ENCODE results near the gene SLCO2A1.

SLCO2A1 gene

GRCh38 chr3:133987136-133987535 lies 42.6 kb downstream of the SLCO2A1 start:
- H3K27ac ChIP-seq: no peak overlapping the region
- TF ChIP-seq, protein P1, sequence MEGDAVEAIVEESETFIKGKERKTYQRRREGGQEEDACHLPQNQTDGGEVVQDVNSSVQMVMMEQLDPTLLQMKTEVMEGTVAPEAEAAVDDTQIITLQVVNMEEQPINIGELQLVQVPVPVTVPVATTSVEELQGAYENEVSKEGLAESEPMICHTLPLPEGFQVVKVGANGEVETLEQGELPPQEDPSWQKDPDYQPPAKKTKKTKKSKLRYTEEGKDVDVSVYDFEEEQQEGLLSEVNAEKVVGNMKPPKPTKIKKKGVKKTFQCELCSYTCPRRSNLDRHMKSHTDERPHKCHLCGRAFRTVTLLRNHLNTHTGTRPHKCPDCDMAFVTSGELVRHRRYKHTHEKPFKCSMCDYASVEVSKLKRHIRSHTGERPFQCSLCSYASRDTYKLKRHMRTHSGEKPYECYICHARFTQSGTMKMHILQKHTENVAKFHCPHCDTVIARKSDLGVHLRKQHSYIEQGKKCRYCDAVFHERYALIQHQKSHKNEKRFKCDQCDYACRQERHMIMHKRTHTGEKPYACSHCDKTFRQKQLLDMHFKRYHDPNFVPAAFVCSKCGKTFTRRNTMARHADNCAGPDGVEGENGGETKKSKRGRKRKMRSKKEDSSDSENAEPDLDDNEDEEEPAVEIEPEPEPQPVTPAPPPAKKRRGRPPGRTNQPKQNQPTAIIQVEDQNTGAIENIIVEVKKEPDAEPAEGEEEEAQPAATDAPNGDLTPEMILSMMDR (IDR thresholded peaks at IDR 0.05): no peak
- TF ChIP-seq ZFX (IDR thresholded peaks at IDR 0.05; ENCODE audit: borderline replicate concordance): no peak

GRCh38 chr3:133986311-133986710 lies 43.4 kb downstream of the SLCO2A1 start:
- peak overlapping the region; percentile 18 for H3K27ac ChIP-seq
- TF ChIP-seq ZFX (IDR thresholded peaks at IDR 0.05; ENCODE audit: borderline replicate concordance): no peak
- TF ChIP-seq, protein P1 (IDR thresholded peaks at IDR 0.05): no peak

- TF ChIP-seq, protein P1 (IDR thresholded peaks at IDR 0.05): no peak
- TF ChIP-seq ZFX (IDR thresholded peaks at IDR 0.05; ENCODE audit: borderline replicate concordance): no peak
- no peak overlapping the region for H3K27ac ChIP-seq
Measured at GRCh38 chr3:133984975-133985374, 44.8 kb downstream of the SLCO2A1 start.

DNA sequence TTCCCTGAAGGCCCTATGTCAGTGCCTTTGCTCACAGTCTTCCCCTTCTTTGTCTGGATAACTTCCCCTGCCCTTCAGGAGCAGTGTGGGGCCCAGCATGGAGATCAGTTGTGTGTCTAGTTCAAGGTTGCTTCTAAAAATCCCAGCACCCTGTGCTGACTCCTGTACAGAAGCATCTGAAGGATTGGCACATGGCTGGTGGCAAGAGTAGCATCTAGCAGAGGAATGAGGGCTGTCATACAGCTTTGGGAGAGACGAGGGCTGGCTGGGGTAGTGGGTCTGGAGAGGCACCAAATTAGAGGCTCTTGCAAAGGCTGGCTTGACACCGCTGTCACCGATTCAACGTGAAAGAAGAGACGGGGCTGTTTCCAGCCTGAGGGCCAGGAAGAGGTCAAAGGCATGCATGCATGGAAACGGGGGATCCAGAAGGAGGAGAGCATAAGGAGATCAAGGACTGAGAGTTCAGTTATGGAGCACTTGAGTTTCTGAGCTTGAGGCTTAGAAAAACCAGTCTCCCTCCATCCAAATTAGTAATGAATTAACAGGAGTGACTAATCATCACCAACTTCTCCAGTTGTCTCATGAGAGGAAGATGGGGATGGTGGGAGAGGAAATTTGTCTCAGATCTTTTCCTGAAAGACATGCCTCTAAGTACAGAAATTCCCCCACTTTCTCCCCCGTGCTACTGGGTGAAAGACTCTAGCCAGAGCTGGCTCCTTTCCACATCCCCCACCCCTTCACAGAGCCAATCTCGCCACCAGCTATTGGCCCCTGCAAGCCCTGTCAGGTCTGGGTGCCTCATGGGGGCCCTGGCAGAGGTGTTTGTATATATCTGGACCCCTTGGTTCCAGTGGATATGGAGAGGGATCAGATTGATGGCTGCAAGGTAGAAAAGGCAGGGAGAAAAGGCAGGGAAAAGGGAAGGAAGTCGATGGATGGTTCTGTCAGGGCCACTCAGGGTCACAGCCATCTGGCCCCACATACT lies 45.9 kb downstream of the SLCO2A1 start:
- no peak overlapping the region for H3K27ac ChIP-seq
- TF ChIP-seq, protein P1 (IDR thresholded peaks at IDR 0.05): no peak
- no peak for TF ChIP-seq ZFX (IDR thresholded peaks at IDR 0.05; ENCODE audit: borderline replicate concordance)

GRCh38 chr3:133983126-133983525 lies 46.6 kb downstream of the SLCO2A1 start:
- no peak overlapping the region for H3K27ac ChIP-seq
- no peak for TF ChIP-seq ZFX (IDR thresholded peaks at IDR 0.05; ENCODE audit: borderline replicate concordance)
- TF ChIP-seq, protein P1 (IDR thresholded peaks at IDR 0.05): no peak

DNA sequence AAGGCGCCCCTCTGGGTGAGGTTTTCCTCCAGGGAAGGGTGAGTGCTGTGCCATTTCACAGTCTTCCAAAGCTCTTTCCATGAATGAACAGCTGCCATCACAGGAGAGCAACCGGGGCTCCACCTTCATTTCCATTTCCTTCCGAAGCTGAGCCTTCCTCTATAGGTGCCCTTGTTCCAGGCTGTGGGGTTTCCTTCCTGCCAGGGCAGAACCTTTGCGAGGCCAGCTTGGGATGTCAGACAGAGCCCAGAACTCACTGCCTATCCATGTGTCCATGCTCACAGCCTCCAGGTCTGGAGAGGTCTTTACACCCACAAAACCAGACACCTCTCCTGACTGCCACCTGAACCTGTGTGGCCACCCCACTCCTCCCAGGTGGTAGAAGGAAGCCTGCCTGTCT lies 49.2 kb downstream of the SLCO2A1 start:
- TF ChIP-seq, protein P1 (IDR thresholded peaks at IDR 0.05): no peak
- no peak for TF ChIP-seq ZFX (IDR thresholded peaks at IDR 0.05; ENCODE audit: borderline replicate concordance)
- H3K27ac ChIP-seq: no peak overlapping the region

GRCh38 chr3:133980035-133980434 lies 49.7 kb downstream of the SLCO2A1 start:
- no peak overlapping the region for H3K27ac ChIP-seq
- TF ChIP-seq, protein P1 (IDR thresholded peaks at IDR 0.05): no peak
- no peak for TF ChIP-seq ZFX (IDR thresholded peaks at IDR 0.05; ENCODE audit: borderline replicate concordance)

All from 22Rv1 (cell line).